H1 (cell line): ENCODE results near the gene R3HDM2. TPM values are rescaled to one million over a fixed set of nuclear protein-coding genes. Genes with fewer than 3 reads are reported as not detected.

Experiments
- CTCF ChIA-PET: fragments of 300-600 bp; sonication (Branson Sonifier 250); formaldehyde crosslinking; loops from one replicate; lab custom pipeline; 2021; ENCODE audit not compliant: partially characterized antibody; lab: Charles Lee
- POLR2A ChIA-PET: fragments of 300-600 bp; sonication (Branson Sonifier 250); formaldehyde crosslinking; loops from one replicate; lab custom pipeline; 2021; ENCODE audit warnings: inconsistent platforms; ENCODE audit not compliant: partially characterized antibody; lab: Charles Lee
- DNase-seq, 2 experiments: peaks; one replicate each; pipeline versions ENCODE4 v3.0.0 to v3.0.0-alpha.2; 2010 to 2022; ENCODE audit warnings: low spot score in 2 of 2, low read depth in 1 of 2, mixed read lengths in 1 of 2
- FAIRE-seq: peaks from 2 replicates; lab custom pipeline; 2011; peaks lifted over from hg19 to GRCh38; lab: Jason Lieb, UNC
- H2AFZ ChIP-seq: 2 replicates; pipeline ENCODE4 v1.8.1; 2012; ENCODE audit warnings: low read length, inconsistent platforms
- H2AK5ac ChIP-seq: 2 replicates; pipeline ENCODE4 v1.6.1; 2013; ENCODE audit warnings: low read depth, low read length
- H2BK120ac ChIP-seq: replicated peaks from 2 replicates; pipeline ENCODE3; 2013; ENCODE audit warnings: low read depth, low read length, inconsistent platforms
- H2BK12ac ChIP-seq: 2 replicates; pipeline ENCODE4 v1.6.1; 2013; ENCODE audit warnings: low read depth, low read length
- H2BK15ac ChIP-seq: 2 replicates; pipeline ENCODE4 v1.6.1; 2013; ENCODE audit warnings: low read length
- H2BK20ac ChIP-seq: 2 replicates; pipeline ENCODE4 v1.6.1; 2013; ENCODE audit warnings: low read length
- H2BK5ac ChIP-seq: 2 replicates; pipeline ENCODE4 v1.6.1; 2013; ENCODE audit warnings: low read depth, low read length
- H3K14ac ChIP-seq: 2 replicates; pipeline ENCODE4 v1.6.1; 2013; ENCODE audit warnings: inconsistent platforms; ENCODE audit not compliant: insufficient read length
- H3K18ac ChIP-seq: 2 replicates; pipeline ENCODE4 v1.6.1; 2013; ENCODE audit warnings: low read length; ENCODE audit errors: extremely low read depth
- H3K23ac ChIP-seq: 2 replicates; pipeline ENCODE4 v1.6.1; 2013; ENCODE audit warnings: inconsistent platforms; ENCODE audit not compliant: insufficient read length
- H3K23me2 ChIP-seq: 2 replicates; pipeline ENCODE4 v1.6.1; 2013; ENCODE audit warnings: low read depth, low read length
- H3K27ac ChIP-seq: 2 replicates; pipeline ENCODE4 v1.6.1; 2011; ENCODE audit warnings: low read depth, low read length, inconsistent platforms
- H3K27me3 ChIP-seq, 4 experiments: replicated peaks in 1 of 4; 1 replicate in 1 of 4; 2 replicates in 3 of 4; pipeline versions ENCODE4 v1.6.1 to v1.8.1; 2011 to 2013; ENCODE audit warnings: low read length in 3 of 4, mild to moderate bottlenecking in 3 of 4, inconsistent platforms in 2 of 4, mixed read lengths in 2 of 4, moderate library complexity in 1 of 4; ENCODE audit not compliant: control insufficient read depth in 3 of 4, insufficient read depth in 3 of 4; ENCODE audit errors: extremely low read depth in 1 of 4
- H3K36me3 ChIP-seq, 4 experiments: 2 replicates each; pipeline versions ENCODE4 v1.6.1 to v1.8.1; 2011 to 2013; ENCODE audit warnings: mild to moderate bottlenecking in 4 of 4, low read length in 3 of 4, moderate library complexity in 2 of 4, control low read depth in 1 of 4, inconsistent platforms in 1 of 4; ENCODE audit not compliant: insufficient read depth in 4 of 4, control insufficient read depth in 2 of 4
- H3K4ac ChIP-seq: replicated peaks from 2 replicates; pipeline ENCODE3; 2013; ENCODE audit warnings: low read length, low read depth, mixed read lengths, inconsistent platforms; ENCODE audit not compliant: insufficient read length
- H3K4me1 ChIP-seq, 4 experiments: replicated peaks in 1 of 4; 1 replicate in 1 of 4; 2 replicates in 3 of 4; pipeline versions ENCODE4 v1.6.1 to v1.8.1; 2011 to 2013; ENCODE audit warnings: low read length in 3 of 4, inconsistent platforms in 2 of 4, mixed read lengths in 1 of 4; ENCODE audit not compliant: insufficient read depth in 4 of 4, control insufficient read depth in 3 of 4
- H3K4me2 ChIP-seq, 2 experiments: 2 replicates each; pipeline versions ENCODE4 v1.6.1 to v1.8.1; 2011 to 2013; ENCODE audit warnings: low read depth in 2 of 2, low read length in 2 of 2, control low read depth in 1 of 2, inconsistent platforms in 1 of 2, mild to moderate bottlenecking in 1 of 2; ENCODE audit not compliant: insufficient read depth in 1 of 2
- H3K4me3 ChIP-seq, 4 experiments: fragments of 200-600, 300-600 bp in 1 of 4; sonication (generic), shearing (Covaris generic), sonication (Bioruptor Twin) in 1 of 4; 2 replicates each; pipeline versions ENCODE4 v1.5.1 to v1.8.1; 2011 to 2016; ENCODE audit warnings: low read length in 4 of 4, low read depth in 3 of 4, control low read depth in 2 of 4, inconsistent platforms in 2 of 4, mild to moderate bottlenecking in 2 of 4, mixed read lengths in 1 of 4, moderate library complexity in 1 of 4; ENCODE audit not compliant: insufficient read depth in 2 of 4; ENCODE audit errors: extremely low read depth in 1 of 4
- H3K56ac ChIP-seq: replicated peaks from 2 replicates; pipeline ENCODE3; 2013; ENCODE audit warnings: low read depth, mild to moderate bottlenecking, mixed read lengths, low read length, inconsistent platforms; ENCODE audit not compliant: insufficient read length
- H3K79me1 ChIP-seq: 2 replicates; pipeline ENCODE4 v1.6.1; 2013; ENCODE audit warnings: low read depth, low read length, control low read depth
- H3K79me2 ChIP-seq, 2 experiments: 2 replicates each; pipeline versions ENCODE4 v1.6.1 to v1.8.1; 2012 to 2013; ENCODE audit warnings: low read length in 2 of 2, mild to moderate bottlenecking in 2 of 2, inconsistent platforms in 1 of 2; ENCODE audit not compliant: insufficient read depth in 2 of 2, control insufficient read depth in 1 of 2
- H3K9ac ChIP-seq, 4 experiments: replicated peaks in 1 of 4; 1 replicate in 1 of 4; 2 replicates in 3 of 4; pipeline versions ENCODE4 v1.6.1 to v1.8.1; 2011 to 2013; ENCODE audit warnings: low read depth in 3 of 4, low read length in 3 of 4, control low read depth in 2 of 4, mild to moderate bottlenecking in 2 of 4, moderate library complexity in 2 of 4, inconsistent platforms in 1 of 4; ENCODE audit errors: extremely low read depth in 1 of 4
- H3K9me3 ChIP-seq, 2 experiments: 2 replicates each; pipeline versions ENCODE4 v1.6.1 to v1.8.1; 2012 to 2013; ENCODE audit warnings: mild to moderate bottlenecking in 2 of 2, moderate library complexity in 2 of 2, control low read depth in 1 of 2, inconsistent platforms in 1 of 2, low read depth in 1 of 2, low read length in 1 of 2, mixed read lengths in 1 of 2; ENCODE audit not compliant: insufficient read depth in 2 of 2
- H4K20me1 ChIP-seq, 2 experiments: replicated peaks in 1 of 2; 2 replicates each; pipeline versions ENCODE3 to v1.8.1; 2011 to 2013; ENCODE audit warnings: inconsistent platforms in 2 of 2, low read length in 2 of 2, mild to moderate bottlenecking in 1 of 2; ENCODE audit not compliant: insufficient read depth in 2 of 2, control insufficient read depth in 1 of 2
- H4K5ac ChIP-seq: 2 replicates; pipeline ENCODE4 v1.6.1; 2013; ENCODE audit warnings: low read length, low read depth, mixed read lengths, inconsistent platforms; ENCODE audit not compliant: insufficient read length
- H4K8ac ChIP-seq: 2 replicates; pipeline ENCODE4 v1.8.0; 2013; ENCODE audit warnings: mild to moderate bottlenecking, moderate library complexity, low read length, inconsistent platforms; ENCODE audit not compliant: insufficient read depth; ENCODE audit errors: extremely low read depth
- H4K91ac ChIP-seq: replicated peaks from 2 replicates; pipeline ENCODE3; 2013; ENCODE audit warnings: low read length, mixed read lengths, inconsistent platforms; ENCODE audit not compliant: insufficient read length
- ATF3 ChIP-seq: IDR thresholded peaks from 2 replicates; pipeline ENCODE4 v1.6.1; 2011; ENCODE audit warnings: low read depth, mild to moderate bottlenecking, low read length; ENCODE audit not compliant: insufficient read depth
- BACH1 ChIP-seq: IDR thresholded peaks from 2 replicates; pipeline ENCODE4 v1.6.1; 2012; ENCODE audit warnings: low read length, improper control_type of control experiment
- CBX8 ChIP-seq: fragments of 300-800, 300-1000 bp; sonication (generic); IDR thresholded peaks from 2 replicates; pipeline ENCODE4 v1.7.1; 2016; ENCODE audit warnings: low read depth, low read length, borderline replicate concordance
- GTF2F1 ChIP-seq: IDR thresholded peaks from 2 replicates; pipeline ENCODE4 v1.6.1; 2012; ENCODE audit warnings: low read depth, low read length, improper control_type of control experiment, borderline replicate concordance
- NANOG ChIP-seq: IDR thresholded peaks from 2 replicates; pipeline ENCODE4 v1.6.1; 2011; ENCODE audit warnings: low read length, low read depth, mild to moderate bottlenecking, inconsistent platforms; ENCODE audit not compliant: insufficient read depth, poor library complexity, severe bottlenecking
- NRF1 ChIP-seq: IDR thresholded peaks from 2 replicates; pipeline ENCODE4 v1.6.1; 2011; ENCODE audit warnings: mild to moderate bottlenecking, low read depth, low read length, improper control_type of control experiment
- POLR2AphosphoS5 ChIP-seq: IDR thresholded peaks from 2 replicates; pipeline ENCODE4 v1.6.1; 2011; ENCODE audit warnings: low read depth, low read length
- RXRA ChIP-seq: IDR thresholded peaks from 2 replicates; pipeline ENCODE4 v1.6.1; 2011; ENCODE audit warnings: low read depth, mild to moderate bottlenecking, low read length, moderate library complexity; ENCODE audit not compliant: insufficient read depth
- SUZ12 ChIP-seq: fragments of 200-600 bp; sonication (generic); IDR thresholded peaks from 2 replicates; pipeline ENCODE4 v1.6.1; 2012; ENCODE audit warnings: mild to moderate bottlenecking, inconsistent platforms, low read length, moderate library complexity, mixed read lengths
- TAF1 ChIP-seq: IDR thresholded peaks from 2 replicates; pipeline ENCODE4 v1.6.1; 2011; ENCODE audit warnings: mild to moderate bottlenecking, low read depth, low read length
- WGBS, 2 experiments: shearing (Covaris generic) in 1 of 2; methylation state at CpG; one replicate each; pipeline versions ENCODE4 v1.1.6 to v1.1.7; 2013 to 2015; ENCODE audit warnings: low lambda C conversion rate in 2 of 2, mixed read lengths in 2 of 2, inconsistent platforms in 1 of 2, low coverage in 1 of 2, missing lambda C conversion rate in 1 of 2; ENCODE audit not compliant: insufficient replicate concordance in 2 of 2, insufficient coverage in 1 of 2, insufficient read length in 1 of 2; ENCODE audit errors: extremely low coverage in 1 of 2, missing lambda C conversion rate in 1 of 2; 5-methylcytosine and 5-hydroxymethylcytosine counted together
- polyA plus RNA-seq, 7 experiments: library from polyadenylated mRNA; depleted of rRNA in 3 of 7; stranded (reverse) in 5 of 7; unstranded in 2 of 7; fragments of >200 nt in 5 of 7; fragments of 200-250 nt in 2 of 7; gene quantifications; 1 replicate in 5 of 7; 2 replicates in 1 of 7; 4 replicates in 1 of 7; pipeline versions ENCODE4 v1.2.1 to v1.2.3, GENCODE V29; 2011 to 2013; ENCODE audit warnings: missing spikeins in 2 of 7, mixed read lengths in 2 of 7
- total RNA-seq: library from RNA; stranded (reverse); fragmentation: NEBNext Ultra II Directional; extraction: Animal tissue kit (Norgen Biotek cat#: 25700); gene quantifications from 2 replicates; pipeline ENCODE4 v1.2.1, GENCODE V29; 2021

The R3HDM2 gene
- total and polyA plus RNA-seq, 2 of the 8 experiments (the other 6 are each of a cell fraction or from before 2014, with no cell fraction given), result 25.6 to 27.0 TPM

- H3K9me3 ChIP-seq, result no peaks in the 10 kb centered on the region
- H2BK120ac ChIP-seq, result no peak overlapping the region
- no peak overlapping the region for H4K5ac ChIP-seq
- H3K14ac ChIP-seq, result no peak overlapping the region
- no peak overlapping the region for H3K4me3 ChIP-seq
- H2AK5ac ChIP-seq, result no peak overlapping the region
- H3K23ac ChIP-seq, result no peak overlapping the region
- DNase-seq (no peak), FAIRE-seq (no peak)
- no peak overlapping the region for H3K18ac ChIP-seq
- no peak overlapping the region for H2AFZ ChIP-seq
- H3K79me2 ChIP-seq, result no peaks in the 10 kb centered on the region
- H2BK20ac ChIP-seq, result no peak overlapping the region
- no peaks in the 10 kb centered on the region for H3K4me1 ChIP-seq
- H3K56ac ChIP-seq, result no peak overlapping the region
- no peaks in the 10 kb centered on the region for H4K20me1 ChIP-seq
- H3K4me2 ChIP-seq, result no peak overlapping the region
- H3K79me1 ChIP-seq, result no peaks in the 10 kb centered on the region
- H3K36me3 ChIP-seq, result no peaks in the 10 kb centered on the region
- H2BK15ac ChIP-seq, result no peak overlapping the region
- POLR2A ChIA-PET, result interaction anchor here (1.1 kb wide), 1 partner anchor 31 kb away, joined by 4 read pairs; no protein-coding TSS in a partner anchor
- H2BK5ac ChIP-seq, result no peak overlapping the region
- CTCF ChIA-PET, result interaction anchor here (0.7 to 23.6 kb wide), 5 partner anchors 9 to 140 kb away, joined by 3 to 478 read pairs (median 4); partner anchors contain the start of genes GLI1, INHBC and INHBE
- 91% methylated on average over 7 of the region's 7 CpGs; no CpG with 5 or more reads in 1 of the 2 experiments for WGBS, 2 experiments
- H4K91ac ChIP-seq, result no peak overlapping the region
- H3K27ac ChIP-seq, result no peak overlapping the region
- no peak overlapping the region for H2BK12ac ChIP-seq
- no peak overlapping the region for H3K9ac ChIP-seq
- no peaks in the 10 kb centered on the region for H3K27me3 ChIP-seq
- H3K23me2 ChIP-seq, result no peaks in the 10 kb centered on the region
- H3K4ac ChIP-seq, result no peak overlapping the region
- H4K8ac ChIP-seq, result no peak overlapping the region
- TF ChIP-seq CBX8, result no peak
- no peak for TF ChIP-seq GTF2F1
- no peak for TF ChIP-seq RXRA
- no peak for TF ChIP-seq NRF1
- no peak for TF ChIP-seq NANOG
- TF ChIP-seq ATF3, result no peak
- TF ChIP-seq TAF1, result no peak
- no peak for TF ChIP-seq POLR2AphosphoS5
- TF ChIP-seq BACH1, result no peak
- no peak for TF ChIP-seq SUZ12
These were observed 115.2 kb downstream of the R3HDM2 start for GRCh38 chr12:57315681-57316080.
